Adipose tissue (tissue), 3 donors: ENCODE results near the gene GZMM. TPM values are rescaled to one million over a fixed set of nuclear protein-coding genes. Genes with fewer than 3 reads are reported as not detected.
"Not testable (repeated sequence)": the region's sequence is repeated elsewhere in the genome, so short reads cannot be mapped to it uniquely, and the experiment has no call there.

ENCODE experiments used
- H3K27ac ChIP-seq: one replicate; pipeline ENCODE4 v1.5.1; 2013; ENCODE audit warnings: low read depth, low read length
- WGBS, 3 donors: extraction: QIAGEN DNeasy Blood & Tissue Kit; methylation state at CpG; one replicate each; pipeline ENCODE4 v1.1.7; 2013; 5-methylcytosine and 5-hydroxymethylcytosine counted together
- polyA plus RNA-seq, 3 donors: library from polyadenylated mRNA; stranded (reverse); fragments of 200-250 nt; gene quantifications; one replicate each; pipeline ENCODE4 v1.2.3, GENCODE V29; 2013
- donor health status: healthy with polysubstance abuse.
- donor health status: Bipolar disorder and iron deficiency.
- donor health status: healthy.

Gene GZMM
- polyA plus RNA-seq, 3 donors, result 0.63 to 2.5 (median 0.79) TPM

- 39 to 64% (median 55%) methylated on average over 37 to 38 of the region's 38 CpGs for WGBS, 3 donors
- H3K27ac ChIP-seq, result no peak overlapping the region
These were observed 32.0 kb downstream of the GZMM start for GRCh38 chr19:575527-576506.

GRCh38 chr19:576768-577438 lies 33.0 kb downstream of the GZMM start:
- H3K27ac ChIP-seq, result no peak overlapping the region
- 79 to 82% (median 81%) methylated on average over 28 of the region's 28 CpGs for WGBS, 3 donors

- no peak overlapping the region for H3K27ac ChIP-seq
- 90 to 92% (median 90%) methylated on average over 53 to 66 of the region's 66 CpGs for WGBS, 3 donors
These were observed 33.9 kb downstream of the GZMM start for GRCh38 chr19:577439-578392.

DNA sequence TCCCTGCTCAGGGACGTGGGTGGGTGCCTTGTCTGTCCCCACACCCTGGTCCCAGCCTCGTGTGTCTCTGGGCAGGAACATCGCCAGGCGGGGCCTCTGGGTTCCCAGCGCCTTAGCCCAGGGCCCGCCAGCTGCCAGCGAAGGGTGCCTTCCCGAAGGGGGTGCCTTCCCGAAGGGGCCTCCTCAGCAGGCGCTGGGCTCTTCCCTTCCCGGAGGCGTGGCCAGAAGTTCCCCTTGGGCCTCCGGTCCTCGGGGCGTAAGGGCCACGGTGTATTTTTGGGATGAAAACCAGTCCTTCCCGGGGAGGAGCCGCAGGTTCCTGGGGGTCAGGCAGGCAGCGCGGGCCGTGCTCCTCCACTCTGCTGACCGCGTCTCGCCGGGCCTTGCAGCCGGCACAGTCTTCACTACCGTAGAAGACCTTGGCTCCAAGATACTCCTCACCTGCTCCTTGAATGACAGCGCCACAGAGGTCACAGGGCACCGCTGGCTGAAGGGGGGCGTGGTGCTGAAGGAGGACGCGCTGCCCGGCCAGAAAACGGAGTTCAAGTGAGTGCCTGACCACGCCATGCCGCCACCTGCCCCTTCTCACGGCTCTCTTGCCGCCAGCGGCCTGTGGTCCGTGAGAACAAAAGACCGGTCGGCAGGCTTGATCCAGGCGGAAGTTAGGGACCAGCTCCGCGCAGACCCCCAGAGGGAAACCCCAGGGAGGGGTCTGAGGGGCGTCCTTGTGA lies 35.4 kb downstream of the GZMM start:
- 86 to 92% (median 86%) methylated on average over 46 of the region's 46 CpGs for WGBS, 3 donors
- H3K27ac ChIP-seq, result no peak overlapping the region

GRCh38 chr19:579842-580155 lies 35.9 kb downstream of the GZMM start:
- H3K27ac ChIP-seq, result no peak overlapping the region
- WGBS, 3 donors, result 83 to 91% (median 88%) methylated on average over 11 of the region's 11 CpGs

GRCh38 chr19:580274-580835 lies 36.5 kb downstream of the GZMM start:
- WGBS, 3 donors, result 90 to 92% (median 91%) methylated on average over 21 to 22 of the region's 22 CpGs

GRCh38 chr19:581399-582111 lies 37.7 kb downstream of the GZMM start:
- WGBS, 3 donors, result 85 to 88% (median 86%) methylated on average over 37 to 40 of the region's 40 CpGs
- H3K27ac ChIP-seq, result no peak overlapping the region

More at GRCh38 chr19:580274-580835, 36.5 kb downstream of the GZMM start:
- H3K27ac ChIP-seq, result no peak overlapping the region

DNA sequence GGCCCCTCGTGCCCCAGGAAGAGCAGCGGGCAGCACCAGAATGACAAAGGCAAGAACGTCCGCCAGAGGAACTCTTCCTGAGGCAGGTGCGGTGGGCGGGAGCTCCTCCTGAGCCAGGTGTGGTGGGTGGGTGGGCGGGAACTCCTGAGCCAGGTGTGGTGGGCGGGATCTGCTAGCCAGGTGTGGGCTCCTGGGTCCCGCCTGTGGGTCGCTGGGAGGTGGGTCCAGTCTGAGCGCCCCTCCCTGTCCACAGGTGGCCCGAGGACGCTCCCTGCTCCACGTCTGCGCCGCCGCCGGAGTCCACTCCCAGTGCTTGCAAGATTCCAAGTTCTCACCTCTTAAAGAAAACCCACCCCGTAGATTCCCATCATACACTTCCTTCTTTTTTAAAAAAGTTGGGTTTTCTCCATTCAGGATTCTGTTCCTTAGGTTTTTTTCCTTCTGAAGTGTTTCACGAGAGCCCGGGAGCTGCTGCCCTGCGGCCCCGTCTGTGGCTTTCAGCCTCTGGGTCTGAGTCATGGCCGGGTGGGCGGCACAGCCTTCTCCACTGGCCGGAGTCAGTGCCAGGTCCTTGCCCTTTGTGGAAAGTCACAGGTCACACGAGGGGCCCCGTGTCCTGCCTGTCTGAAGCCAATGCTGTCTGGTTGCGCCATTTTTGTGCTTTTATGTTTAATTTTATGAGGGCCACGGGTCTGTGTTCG lies 38.8 kb downstream of the GZMM start:
- 88 to 93% (median 91%) methylated on average over 26 to 31 of the region's 31 CpGs for WGBS, 3 donors
- no peak overlapping the region for H3K27ac ChIP-seq

- 87 to 93% (median 89%) methylated on average over 26 to 27 of the region's 27 CpGs for WGBS, 3 donors
- no peak overlapping the region for H3K27ac ChIP-seq
These were observed 39.5 kb downstream of the GZMM start for GRCh38 chr19:583198-583967.

DNA sequence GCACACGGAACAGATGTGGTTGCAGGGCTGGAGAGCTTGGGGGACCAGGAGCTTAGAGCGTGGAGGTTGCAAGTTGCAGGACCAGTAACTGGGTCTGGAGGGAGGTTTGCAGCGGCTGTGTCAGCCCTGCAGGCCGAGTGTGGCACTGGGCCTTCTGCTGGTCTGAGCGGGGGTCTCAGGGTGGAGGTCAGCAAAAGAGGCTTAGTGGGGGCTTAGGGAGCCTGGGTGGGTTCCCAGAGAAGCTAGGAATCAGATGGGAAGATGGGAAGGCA lies 40.1 kb downstream of the GZMM start:
- no peak overlapping the region for H3K27ac ChIP-seq
- WGBS, 3 donors, result 72 to 80% (median 76%) methylated on average over 5 of the region's 5 CpGs

DNA sequence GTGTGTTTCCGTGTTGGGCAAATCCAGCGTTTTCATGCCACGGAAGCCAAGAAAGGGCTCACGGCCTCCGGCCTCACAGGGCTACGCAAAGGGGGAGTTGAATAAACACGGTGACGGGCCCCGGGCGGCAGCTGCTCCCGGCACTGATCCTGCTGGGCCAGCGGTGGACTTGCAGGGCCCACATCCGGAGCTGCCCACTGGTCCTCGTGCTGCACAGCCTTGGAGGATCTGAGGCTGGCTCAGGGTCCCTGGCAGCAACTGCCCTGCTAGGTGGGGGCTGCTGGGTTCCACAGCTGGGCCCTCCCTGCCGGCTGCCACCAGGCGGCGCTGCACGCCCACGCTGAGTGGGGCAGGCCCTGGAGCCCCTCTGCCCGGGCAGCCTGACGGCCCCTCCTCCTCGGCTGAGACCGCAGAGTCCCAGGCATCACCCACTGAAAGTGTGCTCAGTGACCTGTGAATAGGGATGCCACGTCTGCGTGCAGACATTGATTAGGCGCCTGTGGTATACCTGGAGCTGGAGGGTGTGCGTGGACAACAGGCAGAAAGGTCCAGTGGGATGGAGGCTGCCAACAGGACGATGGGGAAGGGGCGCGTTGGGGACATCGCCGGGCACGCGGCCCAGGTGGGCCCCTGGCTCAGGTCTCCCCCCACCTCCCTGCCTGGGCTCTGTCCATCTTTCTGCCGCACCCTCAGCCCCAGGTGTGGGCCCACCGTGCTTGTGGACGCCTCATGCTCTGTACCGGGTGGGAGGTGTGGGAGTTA lies 40.6 kb downstream of the GZMM start:
- 25 to 31% (median 25%) methylated on average over 32 to 38 of the region's 38 CpGs for WGBS, 3 donors
- H3K27ac ChIP-seq, result no peak overlapping the region

DNA sequence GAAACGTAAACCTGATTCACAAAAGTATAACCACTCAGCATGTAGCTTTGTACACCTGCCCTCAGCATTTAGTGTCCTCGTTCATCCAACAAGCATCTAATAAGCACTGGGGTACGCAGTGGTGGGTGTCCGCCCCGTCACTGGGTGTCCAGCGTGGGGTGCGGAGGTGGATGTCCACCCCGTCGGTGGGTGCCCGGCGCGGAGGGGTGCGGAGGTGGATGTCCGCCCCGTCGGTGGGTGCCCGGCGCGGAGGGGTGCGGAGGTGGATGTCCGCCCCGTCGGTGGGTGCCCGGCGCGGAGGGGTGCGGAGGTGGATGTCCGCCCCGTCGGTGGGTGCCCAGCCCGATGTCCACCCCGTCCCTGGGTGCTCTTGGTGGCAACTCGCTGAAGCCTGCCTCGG lies 41.3 kb downstream of the GZMM start:
- H3K27ac ChIP-seq, result not testable (repeated sequence)
- WGBS, 3 donors, result 78 to 86% (median 81%) methylated on average over 26 to 34 of the region's 34 CpGs

DNA sequence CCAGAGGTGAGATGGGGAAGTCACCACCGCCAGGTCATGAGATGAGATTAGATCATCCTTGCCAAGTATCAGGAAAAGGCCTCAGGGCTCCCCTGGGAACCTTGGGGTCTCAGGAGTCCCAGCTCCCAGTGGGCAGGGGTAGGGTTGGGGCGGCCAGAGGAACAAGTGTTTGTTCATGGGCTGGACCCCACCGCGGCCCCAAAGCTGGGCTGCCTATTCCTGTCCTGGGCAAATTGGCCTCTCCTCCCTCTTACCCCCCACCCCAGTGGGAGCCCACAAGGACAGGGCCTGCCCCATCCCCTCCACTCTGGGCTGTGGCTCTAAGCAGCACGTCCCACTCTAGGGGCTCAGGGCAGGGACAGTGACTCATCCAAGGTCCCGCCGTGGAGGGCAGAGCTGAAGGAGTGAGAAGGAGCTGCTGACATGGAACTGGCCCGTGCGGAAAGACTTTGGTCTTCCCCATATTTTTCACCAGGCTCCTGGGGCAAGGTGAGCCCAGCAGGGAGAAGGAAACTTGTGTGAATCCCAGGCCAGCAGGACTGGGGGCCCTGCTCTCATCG lies 41.8 kb downstream of the GZMM start:
- no peak overlapping the region for H3K27ac ChIP-seq
- 56 to 79% (median 73%) methylated on average over 10 of the region's 10 CpGs for WGBS, 3 donors

DNA sequence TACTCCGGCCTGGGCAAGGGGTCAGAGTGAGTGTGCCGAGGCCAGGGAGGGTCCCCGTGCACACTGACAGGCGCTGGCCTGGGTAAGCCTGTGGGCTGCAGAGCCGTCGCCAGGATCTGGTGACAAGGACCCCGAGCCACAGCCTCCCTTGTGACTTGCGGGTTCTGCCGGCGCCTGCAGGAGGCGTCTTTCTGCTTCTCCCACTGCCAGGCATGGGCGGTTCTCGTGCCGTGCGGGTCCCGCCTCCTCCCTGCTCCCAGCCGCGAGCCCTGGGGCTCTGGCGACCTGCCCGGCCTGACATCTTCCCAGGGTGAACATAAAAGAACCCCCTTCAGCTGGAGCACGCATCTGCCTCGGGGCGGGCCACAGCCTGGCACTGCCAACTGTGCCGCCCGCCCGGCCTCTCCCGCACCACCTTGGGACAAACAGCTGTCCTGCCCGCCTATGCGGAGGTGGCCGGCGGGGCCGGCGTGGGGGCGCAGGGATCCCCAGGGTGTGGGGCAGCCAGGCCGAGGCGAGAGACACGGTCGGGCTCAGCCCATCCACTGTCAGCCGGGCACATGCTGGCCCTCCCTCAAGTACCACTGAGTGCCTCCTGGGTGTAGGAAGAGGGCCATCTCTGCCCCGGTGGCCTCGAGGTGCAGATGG lies 44.4 kb downstream of the GZMM start:
- H3K27ac ChIP-seq, result no peak overlapping the region
- 4 to 9% (median 7%) methylated on average over 41 of the region's 41 CpGs for WGBS, 3 donors
